Uterus (tissue), 4 donors: Measurements from ENCODE around the gene GRK2. TPM values are rescaled to one million over a fixed set of nuclear protein-coding genes. Genes with fewer than 3 reads are reported as not detected.

Experiments
- DNase-seq, 2 donors: peaks; one replicate each; pipeline ENCODE4 v3.0.0-alpha.2; 2019 to 2020
- H3K27ac ChIP-seq, 2 donors: fragments of 200-600 bp; sonication (generic); 1 replicate in 1 of 2; 2 replicates in 1 of 2; pipeline ENCODE4 v1.5.1; 2016 to 2018
- H3K27me3 ChIP-seq, 2 donors: fragments of 200-600 bp; sonication (generic); one replicate each; pipeline ENCODE4 v1.5.1; 2018 to 2019; ENCODE audit warnings: control low read depth in 1 of 2
- H3K36me3 ChIP-seq, 2 donors: fragments of 200-600 bp; sonication (generic); one replicate each; pipeline ENCODE4 v1.5.1; 2019; ENCODE audit warnings: control low read depth in 1 of 2
- H3K4me1 ChIP-seq, 2 donors: fragments of 200-600 bp; sonication (generic); one replicate each; pipeline ENCODE4 v1.5.1; 2018 to 2019; ENCODE audit warnings: control low read depth in 1 of 2
- H3K4me3 ChIP-seq, 2 donors: fragments of 200-600 bp; sonication (generic); 1 replicate in 1 of 2; 2 replicates in 1 of 2; pipeline ENCODE4 v1.5.1; 2018 to 2019; ENCODE audit warnings: mild to moderate bottlenecking in 1 of 2
- H3K9me3 ChIP-seq, 2 donors: fragments of 200-600 bp; sonication (generic); one replicate each; pipeline ENCODE4 v1.5.1; 2019; ENCODE audit warnings: control low read depth in 1 of 2
- POLR2A ChIP-seq, 2 donors: fragments of 450-650 bp; IDR thresholded peaks; one replicate each; pipeline ENCODE4 v1.6.1; 2016; ENCODE audit warnings: antibody characterized with exemption in 2 of 2, mild to moderate bottlenecking in 1 of 2, moderate library complexity in 1 of 2
- intact Hi-C: fragments of 100-400 bp; cut with DNase I; formaldehyde crosslinking; loops from one replicate; pipeline ENCODE4 v1.15.1; 2023; ENCODE audit warnings: low total_unique reads
- total RNA-seq, 4 donors: library from RNA; depleted of rRNA in 3 of 4; stranded (reverse); fragments of >200 nt in 3 of 4; gene quantifications; one replicate each; pipeline versions ENCODE4 v1.1.0 to v1.2.4, GENCODE V29; 2014 to 2023
- TF ChIP-seq, protein P1 (sequence below), 4 experiments: fragments of 200-600 bp in 2 of 4; fragments of 450-650 bp in 2 of 4; sonication (generic) in 2 of 4; IDR thresholded peaks; one replicate each; pipeline ENCODE4 v1.5.1; 2016 to 2019; ENCODE audit warnings: antibody characterized with exemption in 4 of 4, mild to moderate bottlenecking in 2 of 4, moderate library complexity in 1 of 4
- donor health status: DM: yes; HTN: yes; CAD: no.

GRK2 gene
- total RNA-seq, 4 donors from 2014 or later, result 25.0 to 93.8 (median 64.2) TPM

GRCh38 chr11:67314218-67314617 lies 47.9 kb downstream of the GRK2 start:
- no peak for TF ChIP-seq POLR2A (IDR thresholded peaks at IDR 0.05)
- TF ChIP-seq, protein P1, sequence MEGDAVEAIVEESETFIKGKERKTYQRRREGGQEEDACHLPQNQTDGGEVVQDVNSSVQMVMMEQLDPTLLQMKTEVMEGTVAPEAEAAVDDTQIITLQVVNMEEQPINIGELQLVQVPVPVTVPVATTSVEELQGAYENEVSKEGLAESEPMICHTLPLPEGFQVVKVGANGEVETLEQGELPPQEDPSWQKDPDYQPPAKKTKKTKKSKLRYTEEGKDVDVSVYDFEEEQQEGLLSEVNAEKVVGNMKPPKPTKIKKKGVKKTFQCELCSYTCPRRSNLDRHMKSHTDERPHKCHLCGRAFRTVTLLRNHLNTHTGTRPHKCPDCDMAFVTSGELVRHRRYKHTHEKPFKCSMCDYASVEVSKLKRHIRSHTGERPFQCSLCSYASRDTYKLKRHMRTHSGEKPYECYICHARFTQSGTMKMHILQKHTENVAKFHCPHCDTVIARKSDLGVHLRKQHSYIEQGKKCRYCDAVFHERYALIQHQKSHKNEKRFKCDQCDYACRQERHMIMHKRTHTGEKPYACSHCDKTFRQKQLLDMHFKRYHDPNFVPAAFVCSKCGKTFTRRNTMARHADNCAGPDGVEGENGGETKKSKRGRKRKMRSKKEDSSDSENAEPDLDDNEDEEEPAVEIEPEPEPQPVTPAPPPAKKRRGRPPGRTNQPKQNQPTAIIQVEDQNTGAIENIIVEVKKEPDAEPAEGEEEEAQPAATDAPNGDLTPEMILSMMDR (IDR thresholded peaks at IDR 0.05), result no peak
- Histone ChIP-seq H3K9me3 (no peaks in the 10 kb centered on the region), H3K4me1 (peaks cover 0 to 4% of the 10 kb centered on the region in 2 donors), H3K27ac (no peak overlapping the region), H3K4me3 (no peak overlapping the region), H3K27me3 (no peaks in the 10 kb centered on the region), H3K36me3 (no peaks in the 10 kb centered on the region)
- no peak for DNase-seq
- intact Hi-C loops, result no loop called here

GRCh38 chr11:67315325-67315909 lies 49.1 kb downstream of the GRK2 start:
- Histone ChIP-seq H3K4me3 (no peak overlapping the region), H3K9me3 (no peaks in the 10 kb centered on the region), H3K36me3 (no peaks in the 10 kb centered on the region), H3K27ac (no peak overlapping the region), H3K4me1 (peaks cover 0 to 6% of the 10 kb centered on the region in 2 donors), H3K27me3 (no peaks in the 10 kb centered on the region)
- intact Hi-C loops, result loop anchor here (5.0 kb wide), 1 partner anchor 48 kb away; the partner anchor contains the start of gene GRK2
- no peak for DNase-seq
- no peak for TF ChIP-seq POLR2A (IDR thresholded peaks at IDR 0.05)
- TF ChIP-seq, protein P1 (IDR thresholded peaks at IDR 0.05), result no peak

DNA sequence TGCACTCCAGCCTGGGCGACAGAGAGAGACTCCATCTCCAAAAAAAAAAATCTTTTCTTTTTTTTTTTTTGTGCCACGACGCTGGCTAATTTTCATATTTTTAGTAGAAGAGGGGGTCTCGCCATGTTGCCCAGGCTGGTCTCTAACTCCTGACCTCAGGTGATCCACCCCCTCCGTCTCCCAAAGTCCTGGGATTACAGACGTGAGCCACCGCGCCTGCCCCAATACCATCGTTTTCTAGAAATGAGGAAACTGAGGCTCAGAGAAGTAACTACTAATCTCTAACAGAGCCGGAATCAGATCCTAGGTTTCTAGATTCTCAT lies 50.6 kb downstream of the GRK2 start:
- no peaks in the 10 kb centered on the region for H3K27me3 ChIP-seq
- intact Hi-C loops, result loop anchor here (5.0 kb wide), 1 partner anchor 50 kb away; the partner anchor contains the start of gene GRK2
- peak overlapping the region; percentile 57 to 89 for H3K4me3 ChIP-seq
- DNase-seq, result no peak
- H3K27ac ChIP-seq, result peak overlapping the region; percentile 91 to 99
- TF ChIP-seq POLR2A (IDR thresholded peaks at IDR 0.05), result no peak
- TF ChIP-seq, protein P1 (IDR thresholded peaks at IDR 0.05), result no peak
- peaks cover 0 to 6% of the 10 kb centered on the region in 2 donors for H3K4me1 ChIP-seq
- H3K9me3 ChIP-seq, result no peaks in the 10 kb centered on the region
- H3K36me3 ChIP-seq, result no peaks in the 10 kb centered on the region

DNA sequence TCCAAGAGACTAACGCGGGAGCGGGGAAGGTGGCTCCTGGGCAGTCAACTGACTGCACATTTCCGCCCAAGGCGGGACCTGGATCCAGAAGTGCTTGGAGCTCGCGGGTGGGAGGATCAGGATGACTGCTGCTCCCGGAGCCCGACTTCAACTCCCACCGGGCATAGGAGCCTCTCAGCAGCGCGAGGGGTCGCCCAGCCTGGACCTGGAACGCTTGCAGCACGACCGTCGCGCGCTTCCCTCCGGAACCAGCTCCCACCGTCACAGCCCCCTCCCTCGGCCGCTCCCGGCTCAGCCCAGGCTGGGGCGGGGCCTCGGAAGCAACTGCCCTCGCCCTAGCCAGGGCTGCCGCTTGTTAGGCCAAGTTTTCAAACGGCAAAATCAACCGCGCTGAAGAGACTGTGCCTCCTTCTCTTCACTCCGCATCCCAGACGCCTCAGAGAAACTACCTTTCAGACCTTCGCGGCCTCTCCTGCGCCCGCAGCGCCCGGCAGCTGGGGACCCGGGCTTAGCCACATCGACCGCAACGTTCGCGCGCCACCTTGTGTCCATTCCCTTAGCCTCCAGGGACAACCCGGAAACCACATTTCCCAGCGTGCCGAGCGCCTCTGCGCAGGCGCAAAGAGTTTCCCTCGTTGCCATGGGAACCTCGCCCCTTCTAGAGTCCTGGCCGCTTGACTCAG lies 51.1 kb downstream of the GRK2 start:
- Histone ChIP-seq H3K27ac (peak overlapping the region; percentile 91 to 99), H3K27me3 (no peaks in the 10 kb centered on the region), H3K4me3 (peak overlapping the region; percentile 57 to 89), H3K9me3 (no peaks in the 10 kb centered on the region), H3K36me3 (no peaks in the 10 kb centered on the region), H3K4me1 (peaks cover 0 to 6% of the 10 kb centered on the region in 2 donors)
- intact Hi-C loops, result loop anchor here (5.0 kb wide), 1 partner anchor 50 kb away; the partner anchor contains the start of gene GRK2
- DNase-seq, result peak; percentile 96 to 97
- TF ChIP-seq POLR2A (IDR thresholded peaks at IDR 0.05), result peak; percentile 9 to 51
- TF ChIP-seq, protein P1 (IDR thresholded peaks at IDR 0.05), result peak; percentile 98 to 100 (median 99)
